Fibroblast of skin of right quadriceps (primary cell): ENCODE results near the gene BACE2.
"Not testable (repeated sequence)": the region's sequence is repeated elsewhere in the genome, so short reads cannot be mapped to it uniquely, and the experiment has no call there.

Experiments
- DNase-seq: peaks from one replicate; pipeline ENCODE4 v3.0.0-alpha.2; 2013

BACE2 gene

GRCh38 chr21:41186755-41187536 is 19.0 kb downstream of the BACE2 start:
- no peak for DNase-seq

- DNase-seq: no peak
Observed at GRCh38 chr21:41187537-41188025, 19.6 kb downstream of the BACE2 start.

GRCh38 chr21:41188486-41189149 is 20.7 kb downstream of the BACE2 start:
- DNase-seq: peak; percentile 22

- no peak for DNase-seq
Observed at GRCh38 chr21:41189150-41189745, 21.3 kb downstream of the BACE2 start.

- DNase-seq: not testable (repeated sequence)
Observed at GRCh38 chr21:41192552-41192951, 24.6 kb downstream of the BACE2 start.

GRCh38 chr21:41195311-41195710 is 27.4 kb downstream of the BACE2 start:
- DNase-seq: no peak

GRCh38 chr21:41196993-41197392 is 29.0 kb downstream of the BACE2 start:
- DNase-seq: peak; percentile 15

- DNase-seq: no peak
Observed at GRCh38 chr21:41197582-41197981, 29.6 kb downstream of the BACE2 start.

- DNase-seq: not testable (repeated sequence)
Observed at GRCh38 chr21:41198647-41199046, 30.7 kb downstream of the BACE2 start.

- DNase-seq: no peak
Observed at GRCh38 chr21:41199123-41199522, 31.2 kb downstream of the BACE2 start.

- DNase-seq: no peak
Observed at GRCh38 chr21:41199588-41199987, 31.6 kb downstream of the BACE2 start.

GRCh38 chr21:41201385-41201784 is 33.4 kb downstream of the BACE2 start:
- no peak for DNase-seq

GRCh38 chr21:41204736-41205135 is 36.8 kb downstream of the BACE2 start:
- DNase-seq: no peak

- DNase-seq: peak; percentile 68
Observed at GRCh38 chr21:41207401-41208375, 39.7 kb downstream of the BACE2 start.

- DNase-seq: no peak
Observed at GRCh38 chr21:41208376-41208763, 40.4 kb downstream of the BACE2 start.

GRCh38 chr21:41209016-41209619 is 41.2 kb downstream of the BACE2 start:
- no peak for DNase-seq

- DNase-seq: no peak
Observed at GRCh38 chr21:41210426-41211059, 42.6 kb downstream of the BACE2 start.

- no peak for DNase-seq
Observed at GRCh38 chr21:41211060-41211805, 43.3 kb downstream of the BACE2 start.

GRCh38 chr21:41213021-41213420 is 45.1 kb downstream of the BACE2 start:
- DNase-seq: no peak

- no peak for DNase-seq
Observed at GRCh38 chr21:41215856-41216408, 48.0 kb downstream of the BACE2 start.

GRCh38 chr21:41216486-41216885 is 48.5 kb downstream of the BACE2 start:
- no peak for DNase-seq
